RWPE2 (cell line): Measurements from ENCODE around the gene CENPO.

Source experiments
- ATAC-seq: fragments of 200-7000 bp; cut with Tn5 transposase; 3 replicates; pipeline ENCODE4 v1.9.1; 2021; ENCODE audit warnings: low read depth
- DNase-seq: peaks from one replicate; pipeline ENCODE4 v3.0.0-alpha.2; 2020; ENCODE audit warnings: low spot score
- H3K27ac ChIP-seq: fragments of 450-650 bp; 2 replicates; pipeline ENCODE4 v1.5.1; 2017; ENCODE audit warnings: mild to moderate bottlenecking; ENCODE audit not compliant: poor library complexity, severe bottlenecking
- H3K27me3 ChIP-seq: fragments of 250-450 bp; sonication (Bioruptor Pico); 2 replicates; pipeline ENCODE4 v1.5.1; 2021; ENCODE audit warnings: mild to moderate bottlenecking, moderate library complexity; ENCODE audit not compliant: insufficient read depth, poor library complexity, severe bottlenecking
- H3K36me3 ChIP-seq: fragments of 250-450 bp; sonication (Bioruptor Pico); 2 replicates; pipeline ENCODE4 v1.5.1; 2020; ENCODE audit warnings: low read depth, mild to moderate bottlenecking, moderate library complexity
- H3K4me1 ChIP-seq: fragments of 250-450 bp; sonication (Bioruptor Pico); 2 replicates; pipeline ENCODE4 v1.5.1; 2021; ENCODE audit warnings: mild to moderate bottlenecking, moderate library complexity; ENCODE audit not compliant: insufficient read depth, poor library complexity, severe bottlenecking
- H3K4me3 ChIP-seq: fragments of 250-450 bp; sonication (Bioruptor Pico); 2 replicates; pipeline ENCODE4 v1.5.1; 2021; ENCODE audit warnings: mild to moderate bottlenecking, moderate library complexity; ENCODE audit not compliant: severe bottlenecking
- H3K9me3 ChIP-seq: fragments of 250-450 bp; sonication (Bioruptor Pico); 2 replicates; pipeline ENCODE4 v1.5.1; 2021; ENCODE audit warnings: mild to moderate bottlenecking, moderate library complexity; ENCODE audit not compliant: severe bottlenecking
- TF ChIP-seq, protein P1 (sequence below): fragments of 450-650 bp; IDR thresholded peaks from one replicate; pipeline ENCODE4 v1.5.1; 2017; ENCODE audit warnings: mild to moderate bottlenecking, moderate library complexity; ENCODE audit not compliant: poor library complexity, severe bottlenecking

CENPO gene

DNA sequence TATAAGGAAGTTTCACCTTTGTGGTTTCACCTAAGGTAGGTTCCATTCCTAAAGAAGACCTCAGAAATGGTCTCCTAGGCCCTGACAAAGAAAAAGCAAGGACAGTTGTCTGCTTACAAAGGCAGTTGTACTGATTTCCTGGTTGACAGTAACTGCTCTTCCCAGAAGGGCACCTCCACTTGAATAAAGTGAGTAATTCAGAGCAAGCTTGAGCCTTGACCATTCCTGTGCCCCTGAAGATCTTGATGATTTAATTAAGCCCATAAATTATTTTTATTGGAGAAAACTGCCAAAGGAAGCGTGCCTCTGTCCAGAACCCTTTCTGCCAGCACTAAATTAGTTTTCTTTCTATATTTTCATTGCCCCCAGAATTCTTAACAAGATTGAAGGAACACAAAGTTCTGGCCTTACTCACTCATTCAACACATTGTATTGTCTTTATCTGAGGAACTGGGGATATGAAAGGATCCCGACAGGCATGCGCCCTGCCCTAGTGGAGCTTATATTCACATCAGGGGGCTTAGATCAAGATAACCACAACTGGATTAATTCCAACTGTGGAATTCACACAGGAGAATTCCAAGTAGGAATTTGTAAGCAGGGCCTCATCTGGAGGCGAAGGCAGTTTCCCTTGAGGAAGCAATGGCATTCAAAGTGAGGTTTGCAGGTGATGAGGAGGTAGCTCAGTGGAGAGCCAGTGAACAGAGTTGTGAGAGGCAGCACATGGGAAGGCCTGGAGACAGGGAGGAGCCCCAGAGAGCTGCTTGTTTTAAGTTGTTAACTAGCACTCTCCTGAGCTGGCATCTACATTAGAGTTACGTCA is 21.2 kb upstream of the CENPO start:
- H3K27me3 ChIP-seq = no peaks in the 10 kb centered on the region
- no peaks in the 10 kb centered on the region for H3K4me1 ChIP-seq
- no peak for ATAC-seq
- H3K9me3 ChIP-seq = no peaks in the 10 kb centered on the region
- H3K4me3 ChIP-seq = no peak overlapping the region
- DNase-seq = no peak
- no peaks in the 10 kb centered on the region for H3K36me3 ChIP-seq
- H3K27ac ChIP-seq = no peak overlapping the region
- TF ChIP-seq, protein P1, sequence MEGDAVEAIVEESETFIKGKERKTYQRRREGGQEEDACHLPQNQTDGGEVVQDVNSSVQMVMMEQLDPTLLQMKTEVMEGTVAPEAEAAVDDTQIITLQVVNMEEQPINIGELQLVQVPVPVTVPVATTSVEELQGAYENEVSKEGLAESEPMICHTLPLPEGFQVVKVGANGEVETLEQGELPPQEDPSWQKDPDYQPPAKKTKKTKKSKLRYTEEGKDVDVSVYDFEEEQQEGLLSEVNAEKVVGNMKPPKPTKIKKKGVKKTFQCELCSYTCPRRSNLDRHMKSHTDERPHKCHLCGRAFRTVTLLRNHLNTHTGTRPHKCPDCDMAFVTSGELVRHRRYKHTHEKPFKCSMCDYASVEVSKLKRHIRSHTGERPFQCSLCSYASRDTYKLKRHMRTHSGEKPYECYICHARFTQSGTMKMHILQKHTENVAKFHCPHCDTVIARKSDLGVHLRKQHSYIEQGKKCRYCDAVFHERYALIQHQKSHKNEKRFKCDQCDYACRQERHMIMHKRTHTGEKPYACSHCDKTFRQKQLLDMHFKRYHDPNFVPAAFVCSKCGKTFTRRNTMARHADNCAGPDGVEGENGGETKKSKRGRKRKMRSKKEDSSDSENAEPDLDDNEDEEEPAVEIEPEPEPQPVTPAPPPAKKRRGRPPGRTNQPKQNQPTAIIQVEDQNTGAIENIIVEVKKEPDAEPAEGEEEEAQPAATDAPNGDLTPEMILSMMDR = no peak

DNA sequence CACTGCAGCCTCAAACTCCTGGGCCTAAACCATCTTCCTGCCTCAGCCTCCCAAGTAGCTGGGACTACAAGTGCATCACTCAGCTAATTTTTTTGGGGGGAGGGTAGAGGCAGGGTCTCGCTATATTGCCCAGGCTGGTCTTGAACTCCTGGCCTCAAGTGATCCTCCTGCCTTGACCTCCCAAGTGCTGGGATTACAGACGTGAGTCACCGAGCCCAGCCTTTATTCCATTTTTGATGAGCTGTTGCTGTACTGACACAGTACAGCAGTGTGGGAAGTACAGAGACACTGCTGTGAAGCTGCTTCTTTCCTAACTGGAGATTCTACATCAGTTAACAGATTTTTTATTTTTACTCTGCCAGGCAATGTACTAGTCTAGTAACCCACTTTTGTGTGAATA is 18.9 kb upstream of the CENPO start:
- Histone ChIP-seq H3K27me3 (no peaks in the 10 kb centered on the region), H3K9me3 (no peaks in the 10 kb centered on the region), H3K4me3 (no peak overlapping the region), H3K36me3 (no peaks in the 10 kb centered on the region), H3K4me1 (no peaks in the 10 kb centered on the region), H3K27ac (no peak overlapping the region)
- TF ChIP-seq, protein P1 = no peak
- ATAC-seq = no peak
- DNase-seq = no peak

DNA sequence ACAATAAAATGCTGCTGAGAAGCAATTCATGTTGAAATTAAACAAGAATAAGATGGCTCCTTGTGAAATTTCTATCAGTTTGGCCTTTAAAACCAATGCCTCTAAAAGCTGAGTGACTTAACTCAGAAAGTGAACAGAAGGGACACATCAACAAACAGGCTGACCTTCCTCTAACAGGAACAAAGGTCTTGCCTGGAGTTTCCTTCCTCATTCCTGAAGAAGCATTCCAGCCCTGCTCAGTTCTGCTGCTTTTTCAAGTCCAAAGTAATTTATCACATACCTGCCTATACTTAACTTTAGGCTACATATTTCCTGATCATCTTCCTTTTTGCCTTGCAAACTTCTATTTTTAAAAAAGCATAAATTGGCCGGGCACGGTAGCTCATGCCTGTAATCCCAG is 14.1 kb upstream of the CENPO start:
- Histone ChIP-seq H3K27me3 (no peaks in the 10 kb centered on the region), H3K36me3 (no peaks in the 10 kb centered on the region), H3K4me3 (no peak overlapping the region), H3K9me3 (no peaks in the 10 kb centered on the region), H3K27ac (no peak overlapping the region), H3K4me1 (no peaks in the 10 kb centered on the region)
- TF ChIP-seq, protein P1 = no peak
- no peak for ATAC-seq
- no peak for DNase-seq

GRCh38 chr2:24783641-24784040 is 9.6 kb upstream of the CENPO start:
- H3K9me3 ChIP-seq = no peaks in the 10 kb centered on the region
- TF ChIP-seq, protein P1 = no peak
- DNase-seq (no peak), ATAC-seq (no peak)
- H3K27me3 ChIP-seq = no peaks in the 10 kb centered on the region
- no peaks in the 10 kb centered on the region for H3K36me3 ChIP-seq
- H3K4me3 ChIP-seq = no peak overlapping the region
- no peaks in the 10 kb centered on the region for H3K4me1 ChIP-seq
- H3K27ac ChIP-seq = no peak overlapping the region

GRCh38 chr2:24785671-24786321 is 7.4 kb upstream of the CENPO start:
- no peak overlapping the region for H3K4me3 ChIP-seq
- no peak overlapping the region for H3K27ac ChIP-seq
- no peak for DNase-seq
- H3K9me3 ChIP-seq = no peaks in the 10 kb centered on the region
- no peaks in the 10 kb centered on the region for H3K4me1 ChIP-seq
- no peaks in the 10 kb centered on the region for H3K27me3 ChIP-seq
- H3K36me3 ChIP-seq = no peaks in the 10 kb centered on the region
- TF ChIP-seq, protein P1 = no peak
- no peak for ATAC-seq
